Endothelial cell of umbilical vein (primary cell): ENCODE measurements around the gene FAM131C. TPM values are rescaled to one million over a fixed set of nuclear protein-coding genes. Genes with fewer than 3 reads are reported as not detected.
A peak's percentile ranks its signal among the peaks of the same experiment; 100 is the strongest.

Experiments
- BruUV-seq: library from RNA; stranded (reverse); fragments of 400-500 nt; replicated peaks from 2 replicates; lab custom pipeline; 2021; lab: Mats Ljungman, UMichigan
- CTCF ChIA-PET: fragments of 300-600, 350-600 bp; sonication (Branson Sonifier 250); formaldehyde crosslinking; loops from one replicate; lab custom pipeline; 2021; ENCODE audit warnings: antibody characterized with exemption, inconsistent platforms; lab: Charles Lee
- POLR2A ChIA-PET: fragments of 300-600, 350-600 bp; sonication (Branson Sonifier 250); formaldehyde crosslinking; loops from one replicate; lab custom pipeline; 2021; ENCODE audit warnings: antibody characterized with exemption, inconsistent platforms; lab: Charles Lee
- DNase-seq: peaks from one replicate; pipeline ENCODE4 v3.0.0-alpha.2; 2011; ENCODE audit warnings: low read depth, low spot score
- FAIRE-seq: peaks from 2 replicates; lab custom pipeline; 2011; peaks lifted over from hg19 to GRCh38; lab: Jason Lieb, UNC
- H2AFZ ChIP-seq: 2 replicates; pipeline ENCODE4 v1.6.0; 2012; ENCODE audit warnings: low read depth, low read length, control low read depth, inconsistent platforms
- H3K27ac ChIP-seq: 2 replicates; pipeline ENCODE4 v1.5.1; 2011; ENCODE audit warnings: low read depth, mild to moderate bottlenecking, control low read depth, low read length, moderate library complexity; ENCODE audit not compliant: insufficient read depth
- H3K27me3 ChIP-seq, 2 experiments: 2 replicates each; pipeline versions ENCODE4 v1.6.0 to v1.6.1; 2011; ENCODE audit warnings: low read length in 2 of 2, mixed read lengths in 1 of 2; ENCODE audit not compliant: control insufficient read depth in 2 of 2, insufficient read depth in 2 of 2
- H3K36me3 ChIP-seq, 2 experiments: 2 replicates in 1 of 2; 3 replicates in 1 of 2; pipeline ENCODE4 v1.5.1; 2011; ENCODE audit warnings: low read length in 2 of 2, mild to moderate bottlenecking in 1 of 2, moderate library complexity in 1 of 2; ENCODE audit not compliant: control insufficient read depth in 2 of 2, insufficient read depth in 2 of 2; ENCODE audit errors: extremely low read depth in 1 of 2
- H3K4me1 ChIP-seq: 3 replicates; pipeline ENCODE4 v1.5.1; 2011; ENCODE audit warnings: mild to moderate bottlenecking, low read length; ENCODE audit not compliant: control insufficient read depth, insufficient read depth; ENCODE audit errors: extremely low read depth
- H3K4me2 ChIP-seq: 2 replicates; pipeline ENCODE4 v1.6.1; 2011; ENCODE audit warnings: low read length, control low read depth, mixed read lengths; ENCODE audit not compliant: insufficient read depth
- H3K4me3 ChIP-seq, 3 experiments: fragments of 200-600 bp in 1 of 3; sonication (generic), shearing (Covaris generic) in 1 of 3; replicated peaks in 1 of 3; 2 replicates each; pipeline ENCODE4 v1.5.1; 2011 to 2016; ENCODE audit warnings: control low read depth in 3 of 3, low read length in 3 of 3, mild to moderate bottlenecking in 2 of 3, inconsistent platforms in 1 of 3, low read depth in 1 of 3, moderate library complexity in 1 of 3; ENCODE audit not compliant: insufficient read depth in 1 of 3
- H3K79me2 ChIP-seq: 2 replicates; pipeline ENCODE4 v1.6.0; 2012; ENCODE audit warnings: low read length, inconsistent platforms; ENCODE audit not compliant: control insufficient read depth, insufficient read depth
- H3K9ac ChIP-seq: replicated peaks from 2 replicates; pipeline ENCODE3; 2011; ENCODE audit warnings: low read length, control low read depth; ENCODE audit not compliant: insufficient read depth; ENCODE audit errors: extremely low read depth
- H3K9me1 ChIP-seq: replicated peaks from 3 replicates; pipeline ENCODE4 v1.6.0; 2011; ENCODE audit warnings: mild to moderate bottlenecking, low read length; ENCODE audit not compliant: control insufficient read depth, insufficient read depth; ENCODE audit errors: extremely low read depth
- H3K9me3 ChIP-seq: replicated peaks from 2 replicates; pipeline ENCODE4 v1.5.1; 2012; ENCODE audit warnings: low read length, inconsistent platforms; ENCODE audit not compliant: control insufficient read depth, insufficient read depth
- H4K20me1 ChIP-seq: replicated peaks from 2 replicates; pipeline ENCODE3; 2011; ENCODE audit warnings: mild to moderate bottlenecking, low read length; ENCODE audit not compliant: control insufficient read depth, insufficient read depth; ENCODE audit errors: extremely low read depth
- CTCF ChIP-seq, 2 donors: IDR thresholded peaks; 1 replicate in 1 of 2; 2 replicates in 1 of 2; pipeline ENCODE4 v1.5.1; 2011; ENCODE audit warnings: low read length in 2 of 2, mild to moderate bottlenecking in 2 of 2, moderate library complexity in 2 of 2, control low read depth in 1 of 2, inconsistent platforms in 1 of 2, low read depth in 1 of 2; ENCODE audit not compliant: insufficient read depth in 1 of 2; ENCODE audit errors: extremely low read depth in 1 of 2
- MAX ChIP-seq: IDR thresholded peaks from 2 replicates; pipeline ENCODE4 v1.6.1; 2011; ENCODE audit not compliant: insufficient read depth, insufficient read length
- dilution Hi-C: fragments of 300-500 bp; cut with MboI; formaldehyde crosslinking; loops from one replicate; pipeline ENCODE4 v1.15.0; 2019; ENCODE audit warnings: low sequenced_read_pairs; ENCODE audit not compliant: extremely low pct_ligation_motif_present
- intact Hi-C: fragments of 100-400 bp; cut with micrococcal nuclease; formaldehyde crosslinking; loops from one replicate; pipeline ENCODE4 v1.10.0; 2022
- polyA plus RNA-seq, 4 experiments: library from polyadenylated mRNA; depleted of rRNA in 3 of 4; stranded (reverse) in 3 of 4; unstranded in 1 of 4; fragments of >200 nt; gene quantifications; 2 replicates each; pipeline versions ENCODE4 v1.2.1 to v1.2.3, GENCODE V29; 2011 to 2012; ENCODE audit warnings: missing spikeins in 1 of 4
- total RNA-seq: library from RNA; stranded (reverse); gene quantifications from 2 replicates; pipeline ENCODE4 v1.2.3, GENCODE V29; 2021

FAM131C gene
- total and polyA plus RNA-seq, 2 donors (not counting 3 experiments of a cell fraction or from before 2014, with no cell fraction given): 0.23 TPM; not detected in 1

GRCh38 chr1:16009030-16009460, 64.4 kb downstream of the FAM131C start:
- Histone ChIP-seq H2AFZ (no peak overlapping the region), H3K27ac (no peak overlapping the region), H4K20me1 (no peaks in the 10 kb centered on the region), H3K4me1 (peaks cover 4% of the 10 kb centered on the region), H3K9me3 (no peaks in the 10 kb centered on the region), H3K36me3 (no peaks in the 10 kb centered on the region), H3K9me1 (no peaks in the 10 kb centered on the region), H3K4me3 (no peak overlapping the region), H3K9ac (no peak overlapping the region), H3K27me3 (no peaks in the 10 kb centered on the region), H3K79me2 (no peaks in the 10 kb centered on the region), H3K4me2 (no peak overlapping the region)
- DNase-seq (peak; percentile 73), FAIRE-seq (peak; percentile 94)
- intact Hi-C loops (loop anchor here (1.0 kb wide), 5 partner anchors 24 to 354 kb away; partner anchors contain the start of gene FAM131C), dilution Hi-C loops (no loop called here)
- ChIA-PET CTCF (interaction anchor here (0.5 to 3.9 kb wide), 8 partner anchors 10 to 354 kb away, joined by 3 to 25 read pairs (median 4); partner anchors contain the start of gene FAM131C), POLR2A (no interaction called here)
- TF ChIP-seq CTCF (IDR thresholded peaks at IDR 0.05; ENCODE audit: extremely low read depth in 1 of 2, insufficient read depth in 1 of 2, low read depth in 1 of 2, low read length in 2 of 2) (peak; percentile 95 to 97), MAX (no peak)
- no TSS peak for BruUV-seq

Other genes starting within 250 kb of the FAM131C start
- gene SPEN, start 225.9 kb downstream of the FAM131C start, total RNA-seq: 40.3 and 44.4 TPM in 2 replicates
- 9.3 and 10.2 TPM in 2 replicates for gene SPEN, start 225.9 kb downstream of the FAM131C start, polyA plus RNA-seq
- gene ZBTB17, start 97.5 kb downstream of the FAM131C start, total RNA-seq: 38.5 and 43.9 TPM in 2 replicates
- gene ZBTB17, start 97.5 kb downstream of the FAM131C start, polyA plus RNA-seq: 72.7 and 76.2 TPM in 2 replicates
- not detected in 2 replicates for gene SRARP, start 69.4 kb downstream of the FAM131C start, total RNA-seq
- not detected in 2 replicates for gene SRARP, start 69.4 kb downstream of the FAM131C start, polyA plus RNA-seq
- gene HSPB7, start 55.6 kb downstream of the FAM131C start, total RNA-seq: not detected in 2 replicates
- gene HSPB7, start 55.6 kb downstream of the FAM131C start, polyA plus RNA-seq: not detected in 2 replicates
- gene CLCNKA, start 51.6 kb downstream of the FAM131C start, total RNA-seq: not detected in 2 replicates
- gene CLCNKA, start 51.6 kb downstream of the FAM131C start, polyA plus RNA-seq: not detected in 2 replicates
- gene CLCNKB, start 29.9 kb downstream of the FAM131C start, total RNA-seq: not detected in 2 replicates
- 0.18 and 0.40 TPM in 2 replicates for gene CLCNKB, start 29.9 kb downstream of the FAM131C start, polyA plus RNA-seq
- 125 and 141 TPM in 2 replicates for gene EPHA2, start 82.4 kb upstream of the FAM131C start, total RNA-seq
- 147 and 169 TPM in 2 replicates for gene EPHA2, start 82.4 kb upstream of the FAM131C start, polyA plus RNA-seq
- 6.2 and 9.2 TPM in 2 replicates for gene ARHGEF19, start 139.0 kb upstream of the FAM131C start, total RNA-seq
- gene ARHGEF19, start 139.0 kb upstream of the FAM131C start, polyA plus RNA-seq: 8.0 and 8.4 TPM in 2 replicates
- 3.7 and 3.9 TPM in 2 replicates for gene CPLANE2, start 163.5 kb upstream of the FAM131C start, total RNA-seq
- 4.6 and 5.9 TPM in 2 replicates for gene CPLANE2, start 163.5 kb upstream of the FAM131C start, polyA plus RNA-seq